ENCODE results near the gene HECTD1.

GRCh38 chr14:31229009-31229408, 21.4 kb upstream of the HECTD1 start:
- TF ChIP-seq CTCF (IDR thresholded peaks at IDR 0.05; ENCODE audit: insufficient read depth, low read depth, low read length) (no peak), EZH2 (IDR thresholded peaks at IDR 0.05; ENCODE audit: insufficient read depth, low read length) (no peak)
